Loucy (cell line): ENCODE measurements around the gene GRM7.
"Not testable (repeated sequence)": the region's sequence is repeated elsewhere in the genome, so short reads cannot be mapped to it uniquely, and the experiment has no call there.

Source experiments
- H2AFZ ChIP-seq: fragments of 200-600 bp; sonication (generic); 2 replicates; pipeline ENCODE4 v1.6.0; 2016; ENCODE audit warnings: antibody characterized with exemption, mild to moderate bottlenecking, low read length, moderate library complexity
- H3F3A ChIP-seq: fragments of 200-600 bp; 2 replicates; pipeline ENCODE4 v1.6.0; 2016; ENCODE audit warnings: antibody characterized with exemption, low read depth, mild to moderate bottlenecking
- H3K27me3 ChIP-seq: fragments of 200-600 bp; sonication (generic); 2 replicates; pipeline ENCODE4 v1.6.1; 2014; ENCODE audit warnings: low read length, mild to moderate bottlenecking; ENCODE audit not compliant: insufficient read depth, poor library complexity, severe bottlenecking
- H3K36me3 ChIP-seq: fragments of 200-600 bp; sonication (generic); 2 replicates; pipeline ENCODE4 v1.6.1; 2016; ENCODE audit warnings: low read length; ENCODE audit not compliant: insufficient read depth
- H3K4me1 ChIP-seq: fragments of 200-600 bp; sonication (generic); 2 replicates; pipeline ENCODE4 v1.5.1; 2014; ENCODE audit warnings: low read length, mild to moderate bottlenecking; ENCODE audit not compliant: insufficient read depth, poor library complexity, severe bottlenecking
- H3K4me2 ChIP-seq: fragments of 200-600 bp; sonication (generic); 2 replicates; pipeline ENCODE4 v1.6.0; 2014; ENCODE audit warnings: antibody characterized with exemption, low read length, low read depth, mild to moderate bottlenecking; ENCODE audit not compliant: poor library complexity, severe bottlenecking
- H3K4me3 ChIP-seq: fragments of 200-600 bp; sonication (generic); 2 replicates; pipeline ENCODE4 v1.5.1; 2014; ENCODE audit warnings: low read length, mild to moderate bottlenecking, mixed read lengths; ENCODE audit not compliant: poor library complexity, severe bottlenecking
- H3K79me2 ChIP-seq: fragments of 200-600 bp; sonication (generic); 2 replicates; pipeline ENCODE4 v1.6.1; 2014; ENCODE audit warnings: low read length; ENCODE audit not compliant: insufficient read depth
- H3K9ac ChIP-seq: fragments of 200-600 bp; sonication (generic); 2 replicates; pipeline ENCODE4 v1.6.0; 2014; ENCODE audit warnings: mild to moderate bottlenecking, low read depth, low read length, moderate library complexity; ENCODE audit not compliant: poor library complexity, severe bottlenecking
- H3K9me2 ChIP-seq: fragments of 200-600 bp; sonication (generic); replicated peaks from 2 replicates; pipeline ENCODE4 v1.6.1; 2016; ENCODE audit warnings: low read depth, low read length, mixed read lengths
- H3K9me3 ChIP-seq: fragments of 200-600 bp; sonication (generic); 2 replicates; pipeline ENCODE4 v1.6.1; 2014; ENCODE audit warnings: mild to moderate bottlenecking, antibody characterized with exemption, low read length, low read depth; ENCODE audit not compliant: insufficient read depth
- H4K20me1 ChIP-seq: fragments of 200-600 bp; sonication (generic); 2 replicates; pipeline ENCODE4 v1.6.0; 2014; ENCODE audit warnings: antibody characterized with exemption, low read length, mild to moderate bottlenecking; ENCODE audit not compliant: insufficient read depth, poor library complexity, severe bottlenecking
- EZH2phosphoT487 ChIP-seq: fragments of 200-600 bp; IDR thresholded peaks from 2 replicates; pipeline ENCODE4 v1.6.1; 2018; ENCODE audit warnings: antibody characterized with exemption, mild to moderate bottlenecking, moderate library complexity, borderline replicate concordance
- TF ChIP-seq, protein P1 (sequence below): fragments of 200-600 bp; sonication (generic); conservative IDR thresholded peaks from 2 replicates; pipeline ENCODE4 v1.5.1; 2014; ENCODE audit warnings: mild to moderate bottlenecking, antibody characterized with exemption, low read length

Gene GRM7

DNA sequence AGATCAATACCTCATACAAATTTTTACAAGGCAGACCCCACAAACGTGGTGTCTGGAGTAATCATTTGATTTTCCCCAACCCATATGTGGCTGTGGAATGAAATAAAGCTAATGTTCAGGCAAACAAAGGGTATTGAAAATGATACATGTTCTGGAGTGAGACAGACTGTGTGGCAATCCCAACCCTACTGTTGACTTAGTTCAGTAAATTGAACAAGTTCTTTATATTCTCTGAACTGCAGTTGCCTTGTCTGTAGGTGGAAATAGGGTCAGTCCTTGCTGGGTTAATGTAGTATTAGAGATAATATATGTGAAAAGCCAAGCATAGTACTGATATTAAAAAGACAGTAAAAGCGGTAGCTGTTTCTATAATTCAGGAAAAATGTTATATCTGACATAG lies 69.0 kb downstream of the GRM7 start:
- no peak overlapping the region for H3K9ac ChIP-seq
- H4K20me1 ChIP-seq: no peaks in the 10 kb centered on the region
- no peaks in the 10 kb centered on the region for H3K36me3 ChIP-seq
- no peaks in the 10 kb centered on the region for H3K27me3 ChIP-seq
- H3K4me2 ChIP-seq: no peak overlapping the region
- no peaks in the 10 kb centered on the region for H3K79me2 ChIP-seq
- H3F3A ChIP-seq: no peaks in the 10 kb centered on the region
- no peak overlapping the region for H2AFZ ChIP-seq
- H3K9me2 ChIP-seq: no peaks in the 10 kb centered on the region
- TF ChIP-seq, protein P1, sequence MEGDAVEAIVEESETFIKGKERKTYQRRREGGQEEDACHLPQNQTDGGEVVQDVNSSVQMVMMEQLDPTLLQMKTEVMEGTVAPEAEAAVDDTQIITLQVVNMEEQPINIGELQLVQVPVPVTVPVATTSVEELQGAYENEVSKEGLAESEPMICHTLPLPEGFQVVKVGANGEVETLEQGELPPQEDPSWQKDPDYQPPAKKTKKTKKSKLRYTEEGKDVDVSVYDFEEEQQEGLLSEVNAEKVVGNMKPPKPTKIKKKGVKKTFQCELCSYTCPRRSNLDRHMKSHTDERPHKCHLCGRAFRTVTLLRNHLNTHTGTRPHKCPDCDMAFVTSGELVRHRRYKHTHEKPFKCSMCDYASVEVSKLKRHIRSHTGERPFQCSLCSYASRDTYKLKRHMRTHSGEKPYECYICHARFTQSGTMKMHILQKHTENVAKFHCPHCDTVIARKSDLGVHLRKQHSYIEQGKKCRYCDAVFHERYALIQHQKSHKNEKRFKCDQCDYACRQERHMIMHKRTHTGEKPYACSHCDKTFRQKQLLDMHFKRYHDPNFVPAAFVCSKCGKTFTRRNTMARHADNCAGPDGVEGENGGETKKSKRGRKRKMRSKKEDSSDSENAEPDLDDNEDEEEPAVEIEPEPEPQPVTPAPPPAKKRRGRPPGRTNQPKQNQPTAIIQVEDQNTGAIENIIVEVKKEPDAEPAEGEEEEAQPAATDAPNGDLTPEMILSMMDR: no peak
- TF ChIP-seq EZH2phosphoT487: no peak
- no peaks in the 10 kb centered on the region for H3K4me1 ChIP-seq
- no peak overlapping the region for H3K4me3 ChIP-seq
- H3K9me3 ChIP-seq: no peaks in the 10 kb centered on the region

DNA sequence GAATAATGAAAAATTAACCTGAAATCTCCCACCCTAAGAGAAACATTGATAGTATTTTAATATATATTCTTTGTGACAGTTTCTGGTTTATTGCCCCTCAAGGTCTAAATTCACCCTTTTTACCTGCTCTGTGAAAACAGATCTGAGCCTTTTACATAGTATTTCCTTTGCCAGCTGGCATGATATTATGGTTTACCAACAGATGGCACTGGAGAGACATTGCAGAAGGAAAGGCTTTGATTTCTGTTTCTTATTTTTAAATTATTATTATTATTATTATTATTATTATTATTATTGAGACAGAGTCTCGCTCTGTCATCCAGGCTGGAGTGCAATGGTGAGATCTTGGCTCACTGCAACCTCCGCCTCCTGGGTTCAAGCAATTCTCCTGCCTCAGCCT lies 74.5 kb downstream of the GRM7 start:
- H3F3A ChIP-seq, H3K9me2 ChIP-seq, H3K27me3 ChIP-seq, H3K9ac ChIP-seq, H3K79me2 ChIP-seq, H4K20me1 ChIP-seq, H3K4me1 ChIP-seq, H3K4me2 ChIP-seq, H3K36me3 ChIP-seq, H3K9me3 ChIP-seq, H2AFZ ChIP-seq, H3K4me3 ChIP-seq: not testable (repeated sequence)

DNA sequence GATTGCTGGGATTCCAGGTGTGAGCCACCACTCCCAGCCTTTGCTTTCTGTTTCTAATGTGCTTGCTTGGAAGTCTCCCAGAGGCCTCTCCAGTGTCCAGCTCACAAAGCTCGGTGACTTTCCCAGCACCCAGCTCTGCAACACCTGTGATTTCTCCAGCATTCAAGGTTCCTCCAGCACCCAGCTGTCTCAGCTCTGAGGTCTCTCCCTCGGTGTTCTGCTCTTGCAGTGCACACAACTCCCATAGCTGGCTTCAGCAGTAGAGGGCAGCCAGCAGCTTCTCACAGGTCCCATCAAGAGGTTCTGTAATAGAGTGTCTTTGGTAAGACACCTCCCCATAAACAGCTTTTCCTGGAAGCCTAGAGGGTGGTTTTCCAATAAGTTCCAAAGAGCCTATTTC lies 75.1 kb downstream of the GRM7 start:
- Histone ChIP-seq H3K36me3 (no peaks in the 10 kb centered on the region), H3K79me2 (no peaks in the 10 kb centered on the region), H3K4me1 (no peaks in the 10 kb centered on the region), H3K9ac (no peak overlapping the region), H4K20me1 (no peaks in the 10 kb centered on the region), H3K27me3 (no peaks in the 10 kb centered on the region), H3K4me2 (no peak overlapping the region), H3F3A (no peaks in the 10 kb centered on the region), H3K9me2 (no peaks in the 10 kb centered on the region), H3K9me3 (no peaks in the 10 kb centered on the region), H2AFZ (no peak overlapping the region), H3K4me3 (no peak overlapping the region)
- no peak for TF ChIP-seq EZH2phosphoT487
- TF ChIP-seq, protein P1: no peak

DNA sequence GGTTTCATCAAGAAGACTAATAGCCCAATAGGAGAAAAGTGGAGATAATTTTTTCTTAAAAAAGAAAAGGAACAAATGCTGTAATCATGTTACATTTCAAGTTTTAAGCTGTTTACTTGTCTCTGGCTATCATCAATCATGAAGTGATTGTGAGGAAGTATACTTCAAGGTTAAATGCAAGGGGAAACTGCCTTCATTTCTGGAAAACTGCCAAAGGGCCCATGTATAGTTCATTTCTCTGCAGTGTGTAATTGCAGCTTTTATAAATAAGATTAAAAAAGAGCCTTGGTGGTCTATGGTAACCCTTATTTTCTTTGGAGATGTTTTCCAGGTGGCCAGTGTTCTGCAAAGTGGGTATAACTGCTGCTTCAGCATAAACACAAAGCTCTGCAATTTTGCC lies 101.9 kb downstream of the GRM7 start:
- Histone ChIP-seq H3K9me3 (no peaks in the 10 kb centered on the region), H3K9me2 (no peaks in the 10 kb centered on the region), H3K27me3 (no peaks in the 10 kb centered on the region), H3K4me3 (no peak overlapping the region), H2AFZ (no peak overlapping the region), H3K79me2 (no peaks in the 10 kb centered on the region), H4K20me1 (no peaks in the 10 kb centered on the region), H3K4me2 (no peak overlapping the region), H3K4me1 (no peaks in the 10 kb centered on the region), H3F3A (no peaks in the 10 kb centered on the region), H3K9ac (no peak overlapping the region), H3K36me3 (no peaks in the 10 kb centered on the region)
- TF ChIP-seq, protein P1: no peak
- no peak for TF ChIP-seq EZH2phosphoT487
